ENCODE measurements around the gene CTNND1. TPM values are rescaled to one million over a fixed set of nuclear protein-coding genes. Genes with fewer than 3 reads are reported as not detected.

The CTNND1 gene
- total and polyA plus RNA-seq, 2 of the 4 experiments (the other 2 are of a cell fraction), result 88.5 to 229 TPM

- intact Hi-C loops (cut with micrococcal nuclease) (no loop called here), in situ Hi-C loops (cut with MboI; ENCODE audit: low sequenced_read_pairs) (no loop called here), dilution Hi-C loops (cut with HindIII; ENCODE audit: low sequenced_read_pairs, unreplicated experiment) (no loop called here)
- Histone ChIP-seq H3K9me3 (ENCODE audit: control insufficient read depth, insufficient read depth, low read length) (no peaks in the 10 kb centered on the region; the same call in 1 of the 2 replicates), H2BK5ac (ENCODE audit: low read depth, low read length, poor library complexity, severe bottlenecking) (no peak overlapping the region), H3K23ac (ENCODE audit: low read depth, low read length) (no peak overlapping the region), H3K18ac (ENCODE audit: low read depth, low read length) (no peak overlapping the region), H4K91ac (ENCODE audit: insufficient read depth, low read depth, low read length) (no peak overlapping the region), H4K5ac (ENCODE audit: low read depth, low read length) (no peak overlapping the region), H4K8ac (ENCODE audit: low read depth in 2 of 2, low read length in 2 of 2) (no peak overlapping the region), H3K4me1 (ENCODE audit: control insufficient read depth, insufficient read depth, low read length) (no peaks in the 10 kb centered on the region; the same call in 1 of the 2 replicates), H2AK5ac (ENCODE audit: low read depth, low read length) (no peak overlapping the region), H3K4me2 (ENCODE audit: low read depth, low read length) (no peak overlapping the region), H3K27me3 (ENCODE audit: control insufficient read depth, insufficient read depth, low read length) (no peaks in the 10 kb centered on the region; the same call in 1 of the 2 replicates), H2BK20ac (ENCODE audit: low read depth, low read length) (no peak overlapping the region), H2AK9ac (replicated peaks; ENCODE audit: low read depth, low read length, poor library complexity) (no peak overlapping the region), H3K4me3 (ENCODE audit: insufficient read depth, low read depth, low read length) (no peak overlapping the region), H4K20me1 (ENCODE audit: insufficient read depth, low read length) (no peaks in the 10 kb centered on the region), H3K56ac (ENCODE audit: extremely low read depth, insufficient read depth, low read length) (no peak overlapping the region), H3K27ac (ENCODE audit: insufficient read depth, low read length) (no peak overlapping the region), H2BK15ac (ENCODE audit: low read depth, low read length) (no peak overlapping the region), H3K4ac (ENCODE audit: low read depth, low read length) (no peak overlapping the region), H3K9me1 (ENCODE audit: insufficient read depth, low read length) (no peaks in the 10 kb centered on the region; the same call in 1 of the 2 replicates), H3K79me1 (ENCODE audit: low read depth in 1 of 2, low read length in 2 of 2) (no peaks in the 10 kb centered on the region), H3K14ac (replicated peaks; ENCODE audit: low read depth, low read length) (no peak overlapping the region), H3K9ac (ENCODE audit: low read depth, low read length) (no peak overlapping the region), H2AFZ (replicated peaks; ENCODE audit: low read length, poor library complexity) (no peak overlapping the region), H3K36me3 (ENCODE audit: control insufficient read depth, insufficient read depth, low read length) (no peaks in the 10 kb centered on the region), H2BK120ac (ENCODE audit: low read depth, low read length) (no peak overlapping the region)
- BruUV-seq (replicated peaks), result no TSS peak
- TF ChIP-seq RFX5 (IDR thresholded peaks at IDR 0.05; ENCODE audit: low read depth, low read length) (no peak), RCOR1 (IDR thresholded peaks at IDR 0.05; ENCODE audit: insufficient replicate concordance, low read length) (no peak)
- DNase-seq, result no peak
- ChIA-PET CTCF (interaction anchor here (0.6 to 1.7 kb wide), 2 partner anchors 13 to 257 kb away, joined by 4 to 6 read pairs; partner anchors contain the start of gene OR9I1), POLR2A (ENCODE audit: unreplicated experiment) (no interaction called here)
- WGBS, 2 experiments (ENCODE audit: extremely low coverage in 2 of 2, insufficient read length in 1 of 2), result no CpG with 5 or more reads among the region's 2 CpGs
- no peak for ATAC-seq (ENCODE audit: low read depth)
Observed at GRCh38 chr11:57868491-57868890, 106.9 kb downstream of the CTNND1 start.

Small RNA genes within 50 kb of the gene (microRNA-seq; reads per million reads assigned to microRNA genes)
- not detected for gene AP001931.1 (ENCODE audit: insufficient read depth, insufficient read length)
- gene TMX2-CTNND1 (ENCODE audit: insufficient read depth, insufficient read length), result not detected

Small RNA genes within 50 kb of the gene (small RNA-seq; reads per million reads assigned to genes)
- gene AP001931.1, result 0 reads per million in 5 experiments
- gene TMX2-CTNND1, result 0 reads per million in 5 experiments

Other genes with a start within 250 kb of the CTNND1 start
- 8.6 and 10.0 TPM in 2 replicates for gene SLC43A1, start 246.1 kb upstream of the CTNND1 start, total RNA-seq (2012; rRNA removed)
- gene SLC43A1, start 246.1 kb upstream of the CTNND1 start, polyA plus RNA-seq (2012; rRNA removed), result 15.9 and 17.0 TPM in 2 replicates
- gene TIMM10, start 231.0 kb upstream of the CTNND1 start, total RNA-seq (2012; rRNA removed), result 70.0 and 96.8 TPM in 2 replicates
- gene TIMM10, start 231.0 kb upstream of the CTNND1 start, polyA plus RNA-seq (2012; rRNA removed), result 135 and 148 TPM in 2 replicates
- not detected in 2 replicates for gene SMTNL1, start 224.2 kb upstream of the CTNND1 start, total RNA-seq (2012; rRNA removed)
- not detected in 2 replicates for gene SMTNL1, start 224.2 kb upstream of the CTNND1 start, polyA plus RNA-seq (2012; rRNA removed)
- gene UBE2L6, start 194.1 kb upstream of the CTNND1 start, total RNA-seq (2012; rRNA removed), result 34.4 and 37.5 TPM in 2 replicates
- gene UBE2L6, start 194.1 kb upstream of the CTNND1 start, polyA plus RNA-seq (2012; rRNA removed), result 46.7 and 51.7 TPM in 2 replicates
- gene SERPING1, start 164.1 kb upstream of the CTNND1 start, total RNA-seq (2012; rRNA removed), result 2.0 and 2.2 TPM in 2 replicates
- 27.5 and 30.7 TPM in 2 replicates for gene SERPING1, start 164.1 kb upstream of the CTNND1 start, polyA plus RNA-seq (2012; rRNA removed)
- gene YPEL4, start 111.9 kb upstream of the CTNND1 start, total RNA-seq (2012; rRNA removed), result under 0.01 and 0.18 TPM in 2 replicates
- 0.57 and 0.79 TPM in 2 replicates for gene YPEL4, start 111.9 kb upstream of the CTNND1 start, polyA plus RNA-seq (2012; rRNA removed)
- gene CLP1, start 104.0 kb upstream of the CTNND1 start, total RNA-seq (2012; rRNA removed), result 24.0 and 26.7 TPM in 2 replicates
- gene CLP1, start 104.0 kb upstream of the CTNND1 start, polyA plus RNA-seq (2012; rRNA removed), result 16.3 and 16.5 TPM in 2 replicates
- 19.4 and 21.4 TPM in 2 replicates for gene ZDHHC5, start 93.7 kb upstream of the CTNND1 start, total RNA-seq (2012; rRNA removed)
- gene ZDHHC5, start 93.7 kb upstream of the CTNND1 start, polyA plus RNA-seq (2012; rRNA removed), result 44.0 and 45.7 TPM in 2 replicates
- 14.0 and 14.7 TPM in 2 replicates for gene MED19, start 49.6 kb upstream of the CTNND1 start, total RNA-seq (2012; rRNA removed)
- gene MED19, start 49.6 kb upstream of the CTNND1 start, polyA plus RNA-seq (2012; rRNA removed), result 35.0 and 40.9 TPM in 2 replicates
- 72.5 and 103 TPM in 2 replicates for gene TMX2, start 49.2 kb upstream of the CTNND1 start, total RNA-seq (2012; rRNA removed)
- 60.3 and 70.4 TPM in 2 replicates for gene TMX2, start 49.2 kb upstream of the CTNND1 start, polyA plus RNA-seq (2012; rRNA removed)
- gene SELENOH, start 20.3 kb upstream of the CTNND1 start, total RNA-seq (2012; rRNA removed), result 40.3 and 48.9 TPM in 2 replicates
- gene SELENOH, start 20.3 kb upstream of the CTNND1 start, polyA plus RNA-seq (2012; rRNA removed), result 107 and 137 TPM in 2 replicates
- gene BTBD18, start 10.0 kb upstream of the CTNND1 start, total RNA-seq (2012; rRNA removed), result not detected in 2 replicates
- not detected in 2 replicates for gene BTBD18, start 10.0 kb upstream of the CTNND1 start, polyA plus RNA-seq (2012; rRNA removed)

All from IMR-90 (cell line).